Measurements from ENCODE around the gene HELZ2.
A peak's percentile ranks its signal among the peaks of the same experiment; 100 is the strongest.
"Not testable (repeated sequence)": the region's sequence is repeated elsewhere in the genome, so short reads cannot be mapped to it uniquely, and the experiment has no call there.

HELZ2 gene

GRCh38 chr20:63574156-63574828, at the start of gene HELZ2:
HELZ2 (minus strand) TSS chr20:63574239; CDS start chr20:63572385, 1,854 bp downstream.
- peak; percentile 46 for DNase-seq

GRCh38 chr20:63622732-63623131, 48.7 kb upstream of the HELZ2 start:
- DNase-seq: no peak

- DNase-seq: no peak
Measured at GRCh38 chr20:63622096-63622495, 48.1 kb upstream of the HELZ2 start.

- no peak for DNase-seq
Measured at GRCh38 chr20:63620991-63621390, 47.0 kb upstream of the HELZ2 start.

DNA sequence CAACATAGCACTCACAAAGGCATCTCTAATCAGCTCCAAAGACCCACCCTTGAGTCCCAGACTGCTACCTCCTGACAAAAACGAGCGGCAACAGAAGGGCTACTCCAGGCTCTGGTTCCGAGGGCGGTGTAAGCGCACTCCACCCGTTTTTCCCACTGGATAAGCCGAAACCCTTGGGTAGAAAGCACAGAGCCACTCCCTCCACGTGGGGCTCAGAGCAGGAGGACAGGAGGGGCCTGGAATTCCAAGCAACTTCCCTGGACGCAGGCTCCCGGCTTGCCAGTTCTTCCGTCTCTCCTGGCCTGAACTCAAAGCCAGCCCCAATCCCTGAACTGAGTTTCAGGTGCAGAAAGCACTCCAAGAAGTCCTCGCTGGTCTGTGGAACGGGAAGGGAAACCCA, 45.5 kb upstream of the HELZ2 start:
- no peak for DNase-seq

DNA sequence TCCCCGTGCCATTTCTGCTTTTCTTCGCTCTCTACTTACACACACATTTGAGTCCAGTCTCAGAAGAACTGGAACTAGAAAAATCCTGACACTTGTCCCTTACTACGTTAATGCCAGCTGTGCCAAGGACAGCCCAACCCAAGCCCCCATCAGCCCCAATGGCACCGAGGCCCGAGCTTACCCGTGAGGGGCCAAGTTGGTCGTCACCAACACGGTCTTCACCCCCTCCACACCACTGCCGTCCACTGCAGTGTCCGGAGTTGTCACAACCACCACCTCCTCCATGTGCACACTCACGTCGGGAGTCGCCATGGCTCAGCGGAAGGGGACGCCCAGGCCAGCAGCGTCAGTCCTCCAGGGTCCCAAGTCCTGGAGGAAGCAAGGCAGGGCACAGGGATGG, 45.0 kb upstream of the HELZ2 start:
- DNase-seq: no peak

DNA sequence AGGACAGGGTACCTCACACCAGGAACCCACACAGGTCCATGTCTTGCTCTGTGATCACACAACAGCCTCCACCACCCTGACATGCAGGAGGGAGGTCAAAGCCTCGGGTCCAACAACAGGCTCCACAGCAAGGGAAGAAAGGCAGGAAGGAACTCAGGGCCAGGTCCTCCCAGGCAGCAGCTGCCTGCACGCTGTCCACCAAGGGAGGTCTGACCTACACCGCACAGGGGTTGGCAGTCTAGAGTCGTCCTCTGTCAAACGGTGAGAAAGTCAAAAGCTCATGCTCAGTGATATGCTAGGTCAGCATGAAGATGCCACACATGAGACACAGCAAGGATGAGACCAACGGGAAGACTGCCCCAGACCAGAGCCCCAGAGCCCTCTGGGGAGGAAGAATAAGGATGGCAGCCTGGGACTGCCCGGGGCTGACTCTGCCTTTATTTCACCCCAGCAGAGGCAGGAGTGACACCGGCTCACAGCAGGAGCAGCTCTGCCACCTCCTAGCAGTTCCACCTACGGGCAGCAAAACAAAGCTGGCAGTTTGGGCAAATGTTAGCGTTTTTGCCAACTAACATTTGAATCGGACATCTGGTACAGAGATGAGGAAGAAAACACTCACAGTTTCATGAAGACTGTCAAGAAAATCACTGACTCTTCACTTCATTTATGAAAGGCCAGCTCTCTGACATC, 44.4 kb upstream of the HELZ2 start:
- DNase-seq: no peak

- no peak for DNase-seq
Measured at GRCh38 chr20:63617876-63618265, 43.8 kb upstream of the HELZ2 start.

DNA sequence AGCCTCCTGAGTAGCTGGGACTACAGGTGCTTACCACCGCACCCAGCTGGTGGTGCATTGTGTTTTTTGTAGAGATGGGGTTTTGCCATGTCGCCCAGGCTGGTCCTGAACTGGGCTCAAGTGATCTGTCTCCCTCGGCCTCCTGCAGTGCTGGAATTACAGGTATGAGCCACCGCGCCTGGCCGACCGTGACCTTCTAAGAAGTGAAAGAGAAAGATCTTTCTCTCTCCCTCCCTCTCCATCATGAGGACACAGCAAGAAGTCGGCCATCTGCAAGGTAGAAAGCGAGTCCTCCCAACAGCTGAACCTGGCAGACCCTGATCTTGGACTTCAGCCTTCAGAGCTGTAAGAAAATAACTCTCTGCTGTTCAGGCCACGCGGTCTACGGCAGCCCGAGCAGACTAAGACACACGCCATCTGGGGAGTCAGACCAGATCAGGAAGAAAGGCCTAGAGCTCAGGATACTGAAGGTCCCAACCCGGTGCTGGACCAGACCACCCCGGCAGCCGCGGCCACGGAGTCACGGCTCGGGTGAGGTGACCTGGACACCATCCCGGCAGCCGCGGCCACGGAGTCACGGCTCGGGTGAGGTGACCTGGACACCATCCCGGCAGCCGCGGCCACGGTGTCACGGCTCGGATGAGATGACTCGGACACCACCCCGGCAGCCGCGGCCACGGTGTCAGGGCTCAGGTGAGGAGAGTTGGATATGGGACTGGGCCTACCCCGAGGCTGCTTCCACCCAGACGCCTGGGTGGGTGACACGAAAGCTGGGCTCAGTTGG, 43.2 kb upstream of the HELZ2 start:
- no peak for DNase-seq

- not testable (repeated sequence) for DNase-seq
Measured at GRCh38 chr20:63613863-63614594, 40.0 kb upstream of the HELZ2 start.

GRCh38 chr20:63612276-63612931, 38.4 kb upstream of the HELZ2 start:
- DNase-seq: no peak

- DNase-seq: no peak
Measured at GRCh38 chr20:63611646-63612045, 37.6 kb upstream of the HELZ2 start.

- DNase-seq: no peak
Measured at GRCh38 chr20:63610581-63611435, 36.8 kb upstream of the HELZ2 start.

GRCh38 chr20:63606686-63607085, 32.6 kb upstream of the HELZ2 start:
- DNase-seq: no peak

DNA sequence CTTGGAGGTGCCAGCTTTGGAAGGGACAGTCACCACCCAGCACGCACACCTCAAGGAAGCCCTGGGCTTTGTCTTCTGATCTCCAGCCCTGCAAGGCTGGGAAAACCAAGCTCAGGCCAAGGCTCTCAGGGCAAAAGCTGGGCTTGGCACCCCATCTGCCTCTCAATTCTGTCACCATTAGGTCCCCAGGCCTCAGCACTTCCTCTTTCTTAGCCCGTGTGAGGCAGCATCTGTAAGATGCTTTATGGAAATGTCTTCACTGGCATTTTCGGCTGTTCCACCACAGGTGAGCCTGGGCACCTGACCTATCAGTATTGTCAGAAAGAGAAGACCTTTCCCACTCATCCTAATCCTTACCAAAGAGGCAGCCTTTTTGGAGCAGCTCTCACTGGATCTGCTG, 28.3 kb upstream of the HELZ2 start:
- DNase-seq: no peak

- DNase-seq: not testable (repeated sequence)
Measured at GRCh38 chr20:63601679-63602078, 27.6 kb upstream of the HELZ2 start.

DNA sequence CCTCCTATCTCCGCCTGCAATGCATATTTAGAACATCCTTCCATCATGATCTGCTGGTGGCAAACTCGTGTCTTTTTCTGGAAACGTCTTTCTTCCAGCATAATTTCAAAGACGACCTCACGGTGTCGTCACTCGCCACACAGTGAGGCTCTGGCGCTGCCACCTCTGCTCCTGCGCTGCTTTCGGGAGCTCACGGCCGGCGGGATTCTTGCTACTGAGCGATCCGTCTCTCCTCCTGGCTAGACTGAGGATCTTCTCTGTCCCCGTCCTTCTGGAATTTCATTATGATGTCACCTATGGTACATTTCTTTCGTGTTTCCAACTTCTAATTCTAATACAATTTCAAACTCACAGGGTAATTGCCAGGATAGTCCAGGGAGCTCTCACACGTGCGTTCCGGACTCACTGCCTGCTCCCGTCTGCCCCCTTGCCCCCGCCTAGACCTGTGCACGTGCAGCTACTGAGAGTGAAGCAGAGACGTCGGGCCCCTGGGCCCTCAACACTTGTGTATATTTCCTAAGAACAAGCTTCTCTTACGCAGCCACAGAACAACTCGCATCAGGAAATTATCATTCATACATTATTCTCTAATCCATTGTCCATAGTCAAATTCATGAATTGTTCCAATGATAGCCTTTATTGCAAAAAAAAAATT, 25.5 kb upstream of the HELZ2 start:
- DNase-seq: no peak

- no peak for DNase-seq
Measured at GRCh38 chr20:63598479-63599395, 24.7 kb upstream of the HELZ2 start.

- no peak for DNase-seq
Measured at GRCh38 chr20:63597651-63598478, 23.8 kb upstream of the HELZ2 start.

Data from stimulated activated CD4-positive, alpha-beta T cell treated with anti-CD3 and anti-CD28 coated beads, Interleukin-12 subunit alpha, Interleukin-12 subunit beta, amount 100 ng/mL, for 4 hours (primary cell).